ENCODE results near the gene LRMDA. TPM values are rescaled to one million over a fixed set of nuclear protein-coding genes. Genes with fewer than 3 reads are reported as not detected.

LRMDA gene
- total and polyA plus RNA-seq, 2 of the 13 experiments (the other 11 are each of a cell fraction or from before 2014, with no cell fraction given), result 13.4 to 22.0 TPM

- TF ChIP-seq ZNF318 (CRISPR knock-in tag; IDR thresholded peaks at IDR 0.05), result no peak
Measured at GRCh38 chr10:76198287-76199035, 767.0 kb downstream of the LRMDA start (continued).

GRCh38 chr10:76201962-76202361 lies 770.5 kb downstream of the LRMDA start:
- no peak overlapping the region for H2AFZ ChIP-seq (ENCODE audit: low read length)
- H3K9me3 ChIP-seq (ENCODE audit: low read length), result no peaks in the 10 kb centered on the region
- ChIA-PET CTCF (ENCODE audit: low intra/inter-chr PET ratio, low total read pairs) (no interaction called here), POLR2A (no interaction called here)
- no peaks in the 10 kb centered on the region for H3K36me3 ChIP-seq (replicated peaks in 1 of 2; ENCODE audit: control insufficient read depth in 1 of 2, insufficient read depth in 2 of 2, low read length in 2 of 2)
- H3K4me2 ChIP-seq (ENCODE audit: low read depth, low read length), result no peak overlapping the region
- H3K79me2 ChIP-seq (ENCODE audit: insufficient read depth, low read length), result no peaks in the 10 kb centered on the region
- in situ Hi-C loops (cut with HindIII; ENCODE audit: extremely low pct_ligation_motif_present, low pct_unique_long_range_greater_than_20kb), result no loop called here
- H3K9ac ChIP-seq (ENCODE audit: insufficient read depth, low read depth, low read length), result no peak overlapping the region
- BruUV-seq (replicated peaks), result no TSS peak
- H3K27me3 ChIP-seq (ENCODE audit: control insufficient read depth in 1 of 2, insufficient read depth in 2 of 2, low read length in 2 of 2), result no peaks in the 10 kb centered on the region
- no peak for TF ChIP-seq ZNF331 (CRISPR knock-in tag; IDR thresholded peaks at IDR 0.05)
- no peak for TF ChIP-seq ZNF841 (CRISPR knock-in tag; IDR thresholded peaks at IDR 0.05; ENCODE audit: borderline replicate concordance)
- no peak for TF ChIP-seq AGO2 (optimal IDR thresholded peaks at IDR 0.05; ENCODE audit: low read depth, low read length)
- TF ChIP-seq FOXJ3 (CRISPR knock-in tag; IDR thresholded peaks at IDR 0.05; ENCODE audit: borderline replicate concordance), result no peak
- no peak for TF ChIP-seq ZSCAN12 (CRISPR knock-in tag; IDR thresholded peaks at IDR 0.05)
- TF ChIP-seq KLF12 (CRISPR knock-in tag; IDR thresholded peaks at IDR 0.05; ENCODE audit: borderline replicate concordance), result no peak
- no peak for TF ChIP-seq PBX2 (CRISPR knock-in tag; IDR thresholded peaks at IDR 0.05)
- no peak for TF ChIP-seq KMT2B (CRISPR knock-in tag; IDR thresholded peaks at IDR 0.05)
- TF ChIP-seq RFXAP (CRISPR knock-in tag; IDR thresholded peaks at IDR 0.05; ENCODE audit: borderline replicate concordance), result no peak
- TF ChIP-seq WIZ (CRISPR knock-in tag; IDR thresholded peaks at IDR 0.05), result no peak
- TF ChIP-seq ZNF230 (CRISPR knock-in tag; IDR thresholded peaks at IDR 0.05), result no peak
- no peak for TF ChIP-seq ZNF326 (CRISPR knock-in tag; IDR thresholded peaks at IDR 0.05; ENCODE audit: borderline replicate concordance)
- no peaks in the 10 kb centered on the region for H4K20me1 ChIP-seq (ENCODE audit: insufficient read depth, low read length)
- no peak overlapping the region for H3K27ac ChIP-seq (ENCODE audit: extremely low read length, insufficient read depth, low read length)
- WGBS (ENCODE audit: low lambda C conversion rate), result 86% methylated on average over 4 of the region's 4 CpGs
- DNase-seq (ENCODE audit: low spot score) (no peak), FAIRE-seq (no peak), ATAC-seq (no peak)
- peaks cover 16% of the 10 kb centered on the region for H3K4me1 ChIP-seq (ENCODE audit: insufficient read depth, low read length)
- intact Hi-C loops (cut with micrococcal nuclease; ENCODE audit: unreplicated experiment), result no loop called here
- H3K4me3 ChIP-seq (replicated peaks in 1 of 3; ENCODE audit: insufficient read depth in 1 of 3, low read depth in 2 of 3, low read length in 3 of 3), result no peak overlapping the region

Measured in HepG2 (cell line).